ENCODE data around the gene FOXO4.

The FOXO4 gene

DNA sequence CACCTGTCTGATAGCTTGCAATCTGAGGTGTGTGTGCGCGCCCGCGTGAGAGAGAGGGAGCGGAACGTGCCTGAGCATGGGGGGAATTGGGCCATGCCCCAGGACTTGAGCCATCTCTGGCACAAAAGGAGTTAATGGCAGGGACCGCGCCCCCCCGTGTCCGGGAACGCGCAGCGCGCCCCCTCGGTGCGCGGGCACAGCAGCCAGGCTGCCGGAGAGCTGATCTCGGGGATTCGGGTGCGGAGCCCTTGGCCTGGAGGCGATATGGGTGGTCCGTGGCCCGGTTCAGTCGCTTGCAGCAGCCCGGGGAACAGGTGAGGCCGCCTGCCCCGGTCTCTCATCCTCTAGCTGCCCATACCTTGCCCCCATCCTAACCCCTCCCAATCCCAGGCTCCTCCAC, 49.0 kb downstream of the FOXO4 start, which contains the start of gene NLGN3:
Gene NLGN3 (plus strand): TSS at position 191 of the 400 bp plus-strand sequence. CDS start 2,909 bp downstream, outside the sequence.
- DNase-seq: no peak

DNA sequence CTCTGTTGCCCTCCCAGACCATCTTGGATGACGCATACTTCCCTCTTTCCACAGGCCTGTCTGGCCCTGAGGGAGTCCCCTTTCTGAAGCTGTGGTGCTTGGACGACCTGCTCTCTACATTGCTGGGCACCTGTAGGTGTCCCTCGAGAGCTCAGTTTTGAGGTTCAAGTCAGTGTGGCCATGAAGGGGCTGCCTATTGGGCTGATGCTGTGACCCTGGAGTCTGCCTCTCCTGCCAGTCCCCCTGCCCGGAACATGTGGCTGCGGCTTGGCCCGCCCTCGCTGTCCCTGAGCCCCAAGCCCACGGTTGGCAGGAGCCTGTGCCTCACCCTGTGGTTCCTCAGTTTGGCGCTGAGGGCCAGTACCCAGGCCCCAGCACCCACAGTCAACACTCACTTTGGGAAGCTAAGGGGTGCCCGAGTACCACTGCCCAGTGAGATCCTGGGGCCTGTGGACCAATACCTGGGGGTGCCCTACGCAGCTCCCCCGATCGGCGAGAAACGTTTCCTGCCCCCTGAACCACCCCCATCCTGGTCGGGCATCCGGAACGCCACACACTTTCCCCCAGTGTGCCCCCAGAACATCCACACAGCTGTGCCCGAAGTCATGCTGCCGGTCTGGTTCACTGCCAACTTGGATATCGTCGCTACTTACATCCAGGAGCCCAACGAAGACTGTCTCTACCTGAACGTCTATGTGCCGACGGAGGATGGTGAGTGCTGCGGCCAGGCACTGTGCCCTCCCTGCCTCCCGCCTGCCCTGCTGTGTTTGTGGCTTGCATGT, 52.0 kb downstream of the FOXO4 start:
- DNase-seq: no peak

- DNase-seq: no peak
These were observed 52.6 kb downstream of the FOXO4 start for GRCh38 chrX:71148278-71148663.

DNA sequence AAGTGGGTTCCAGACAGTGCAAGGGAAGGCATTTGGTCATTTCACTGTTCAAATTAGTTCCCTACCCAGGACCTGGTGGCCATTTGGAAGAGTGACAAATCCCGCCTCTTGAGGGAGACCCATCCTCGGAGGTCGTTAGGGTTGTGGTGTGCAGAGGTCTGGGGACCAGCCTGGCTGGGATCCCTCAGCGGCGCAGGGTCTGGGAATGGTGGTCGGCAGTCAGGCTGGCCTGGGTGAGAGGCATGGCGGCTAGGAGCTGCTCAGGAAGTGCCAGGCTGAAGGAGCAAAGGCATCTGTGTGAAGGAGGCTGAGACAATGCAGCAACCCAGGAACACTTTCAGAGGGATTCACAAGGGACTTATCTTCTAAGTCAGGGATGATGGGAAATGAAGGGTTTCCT, 55.7 kb downstream of the FOXO4 start:
- DNase-seq: no peak

Data from NCI-H1092 treated with DMSO at 0.1 percent for 48 hours (cell line).